Esophagus squamous epithelium (tissue), 4 donors: Measurements from ENCODE around the gene H19.

Experiments
- POLR2A ChIP-seq, 4 donors: fragments of 450-650 bp; IDR thresholded peaks; one replicate each; pipeline ENCODE4 v1.6.1; 2017; ENCODE audit warnings: antibody characterized with exemption in 4 of 4, mild to moderate bottlenecking in 4 of 4, moderate library complexity in 3 of 4
- TF ChIP-seq, protein P1 (sequence below), 6 experiments: fragments of 450-650 bp in 4 of 6; fragments of 200-600 bp in 2 of 6; sonication (generic) in 2 of 6; IDR thresholded peaks; one replicate each; pipeline ENCODE4 v1.5.1; 2016 to 2019; ENCODE audit warnings: antibody characterized with exemption in 6 of 6, mild to moderate bottlenecking in 4 of 6, moderate library complexity in 4 of 6

- TF ChIP-seq, protein P1, sequence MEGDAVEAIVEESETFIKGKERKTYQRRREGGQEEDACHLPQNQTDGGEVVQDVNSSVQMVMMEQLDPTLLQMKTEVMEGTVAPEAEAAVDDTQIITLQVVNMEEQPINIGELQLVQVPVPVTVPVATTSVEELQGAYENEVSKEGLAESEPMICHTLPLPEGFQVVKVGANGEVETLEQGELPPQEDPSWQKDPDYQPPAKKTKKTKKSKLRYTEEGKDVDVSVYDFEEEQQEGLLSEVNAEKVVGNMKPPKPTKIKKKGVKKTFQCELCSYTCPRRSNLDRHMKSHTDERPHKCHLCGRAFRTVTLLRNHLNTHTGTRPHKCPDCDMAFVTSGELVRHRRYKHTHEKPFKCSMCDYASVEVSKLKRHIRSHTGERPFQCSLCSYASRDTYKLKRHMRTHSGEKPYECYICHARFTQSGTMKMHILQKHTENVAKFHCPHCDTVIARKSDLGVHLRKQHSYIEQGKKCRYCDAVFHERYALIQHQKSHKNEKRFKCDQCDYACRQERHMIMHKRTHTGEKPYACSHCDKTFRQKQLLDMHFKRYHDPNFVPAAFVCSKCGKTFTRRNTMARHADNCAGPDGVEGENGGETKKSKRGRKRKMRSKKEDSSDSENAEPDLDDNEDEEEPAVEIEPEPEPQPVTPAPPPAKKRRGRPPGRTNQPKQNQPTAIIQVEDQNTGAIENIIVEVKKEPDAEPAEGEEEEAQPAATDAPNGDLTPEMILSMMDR (IDR thresholded peaks at IDR 0.05), result no peak
- TF ChIP-seq POLR2A (IDR thresholded peaks at IDR 0.05), result no peak
Observed at GRCh38 chr11:2041153-2041552, 43.5 kb upstream of the H19 start.
